Inferior parietal cortex (tissue), 1 donor: ENCODE results near the gene TSNAX.

Experiments used
- DNase-seq: peaks from one replicate; pipeline ENCODE4 v3.0.0-alpha.2; 2016; ENCODE audit errors: extremely low spot score

TSNAX gene

DNA sequence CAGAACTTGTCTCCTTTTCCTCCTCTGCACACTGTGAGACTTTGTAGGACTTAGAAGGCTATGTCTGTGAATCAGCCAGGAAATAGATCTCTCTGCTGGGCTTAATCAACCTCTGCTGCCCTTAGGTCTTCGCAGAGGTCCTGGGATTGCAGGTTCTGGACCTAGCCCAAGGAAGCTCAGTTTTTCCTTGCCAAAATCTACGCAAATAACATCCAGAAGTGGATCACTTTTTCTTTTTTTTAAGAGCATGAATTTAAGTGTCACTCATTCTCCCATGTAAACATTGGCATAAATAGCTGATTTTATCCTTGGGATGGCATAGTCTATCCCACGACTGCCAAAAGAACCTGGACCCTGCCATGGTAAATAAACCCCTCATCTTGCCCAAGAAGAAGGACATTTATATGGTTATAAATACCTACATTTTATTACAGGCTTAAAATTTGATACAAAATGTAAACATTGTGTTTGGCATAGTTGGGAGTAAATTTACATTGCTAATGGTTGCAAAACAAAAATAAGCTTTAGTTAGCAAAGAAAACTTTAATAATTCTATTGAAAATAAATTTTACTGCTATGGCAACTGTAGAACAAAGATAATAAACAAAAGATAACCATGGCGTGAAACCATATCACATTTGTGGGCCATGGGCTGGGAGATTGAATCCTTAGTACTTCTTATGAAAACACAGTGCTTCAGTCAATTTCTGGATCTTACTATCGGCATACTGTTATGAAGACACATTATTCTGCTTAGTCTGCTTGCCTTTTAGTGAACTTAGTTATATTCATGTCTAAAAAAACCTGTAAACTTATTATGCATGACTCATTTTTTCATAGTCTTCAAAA lies 73.6 kb downstream of the TSNAX start:
- DNase-seq = no peak

GRCh38 chr1:231602673-231602984 lies 74.2 kb downstream of the TSNAX start:
- DNase-seq = no peak

DNA sequence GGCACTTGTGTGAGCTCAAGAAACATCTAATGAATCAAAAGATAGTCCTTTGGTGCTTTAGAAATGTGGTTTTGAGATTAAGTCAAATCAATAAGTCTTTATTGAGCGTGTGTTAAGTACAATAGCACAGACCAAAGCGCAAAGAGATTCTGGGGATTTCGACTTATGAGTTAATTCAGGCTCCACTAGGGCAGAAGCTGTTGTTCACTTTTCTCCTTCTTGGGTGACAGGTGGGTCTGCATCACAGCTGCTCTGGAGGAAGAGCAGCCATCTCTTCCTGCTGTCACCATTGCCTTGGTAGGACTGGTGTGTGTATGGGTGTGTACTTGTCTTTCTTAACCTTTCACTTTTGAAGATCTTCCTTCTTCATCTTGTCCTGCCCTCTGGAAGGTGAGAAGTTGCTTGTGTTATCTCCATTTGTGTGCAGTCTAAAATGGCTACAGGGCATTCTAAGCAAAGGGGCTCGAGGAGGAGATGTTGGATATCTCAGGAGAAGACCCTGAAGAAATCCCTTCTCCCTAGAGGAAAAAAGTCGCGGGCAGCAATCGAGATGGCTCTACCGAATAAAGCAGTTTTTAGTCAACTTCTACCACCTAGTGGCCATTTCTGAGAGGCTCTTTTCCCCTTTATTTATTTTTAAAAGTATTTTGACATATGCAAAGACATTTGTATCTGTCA lies 75.3 kb downstream of the TSNAX start:
- peak; percentile 87 for DNase-seq

DNA sequence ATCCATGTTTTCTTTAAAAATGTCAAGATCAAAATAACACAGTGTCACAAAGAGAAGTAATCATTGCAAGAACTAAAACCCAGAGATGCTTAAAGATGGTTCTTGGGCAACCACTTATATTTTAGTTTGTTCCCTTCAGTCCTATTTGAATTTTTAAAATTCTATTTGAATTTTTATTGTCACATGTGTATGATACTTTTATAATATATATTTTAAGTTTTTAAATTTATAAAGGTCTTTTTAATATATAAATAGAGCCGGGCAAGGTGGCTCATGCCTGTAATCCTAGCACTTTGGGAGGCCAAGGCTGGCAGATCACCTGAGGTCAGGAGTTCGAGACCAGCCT lies 75.8 kb downstream of the TSNAX start:
- DNase-seq = no peak

DNA sequence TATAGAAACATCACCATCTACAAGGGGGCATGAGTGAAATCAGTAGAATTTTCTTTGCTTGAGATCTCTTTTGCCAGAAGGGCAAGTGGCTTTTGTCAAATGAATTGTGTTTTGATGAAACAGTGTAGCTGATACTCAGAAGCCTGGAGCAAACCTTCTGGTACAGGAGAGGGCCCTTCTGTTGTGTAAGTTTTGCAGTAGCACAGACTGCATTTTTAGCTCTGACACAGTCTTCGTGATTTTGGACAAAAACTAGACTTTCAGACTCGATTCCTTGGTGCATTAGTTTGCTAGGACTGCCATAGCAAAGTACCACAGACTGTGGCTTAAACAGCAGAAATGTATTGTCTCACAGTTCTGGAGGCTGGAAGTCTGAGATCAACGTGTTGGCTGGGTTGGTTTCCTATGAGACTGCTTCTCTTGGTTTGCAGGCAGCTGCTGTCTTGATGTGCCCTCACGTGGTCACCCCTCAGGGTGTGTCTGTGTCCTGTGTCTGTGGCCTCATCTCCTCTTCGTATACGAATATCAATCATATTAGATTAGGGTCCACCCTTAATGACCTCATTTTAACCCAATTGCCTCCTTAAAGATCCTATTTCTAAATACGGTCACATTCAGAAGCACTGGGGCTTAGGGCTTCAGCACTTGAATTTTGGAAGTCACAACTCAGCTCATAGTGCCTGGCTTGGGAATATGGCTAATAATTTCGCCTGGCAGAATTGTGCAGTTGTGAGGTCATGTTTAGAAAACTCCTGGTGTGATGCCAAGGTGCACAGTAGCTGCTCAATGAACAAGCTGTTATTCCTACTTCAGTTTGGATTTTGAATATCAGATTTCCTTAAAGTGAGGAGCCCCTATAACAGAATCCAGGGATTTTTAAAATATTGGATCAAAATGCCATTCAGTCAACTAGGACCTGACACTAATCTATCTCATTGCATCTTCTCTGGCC lies 77.0 kb downstream of the TSNAX start:
- DNase-seq = no peak

DNA sequence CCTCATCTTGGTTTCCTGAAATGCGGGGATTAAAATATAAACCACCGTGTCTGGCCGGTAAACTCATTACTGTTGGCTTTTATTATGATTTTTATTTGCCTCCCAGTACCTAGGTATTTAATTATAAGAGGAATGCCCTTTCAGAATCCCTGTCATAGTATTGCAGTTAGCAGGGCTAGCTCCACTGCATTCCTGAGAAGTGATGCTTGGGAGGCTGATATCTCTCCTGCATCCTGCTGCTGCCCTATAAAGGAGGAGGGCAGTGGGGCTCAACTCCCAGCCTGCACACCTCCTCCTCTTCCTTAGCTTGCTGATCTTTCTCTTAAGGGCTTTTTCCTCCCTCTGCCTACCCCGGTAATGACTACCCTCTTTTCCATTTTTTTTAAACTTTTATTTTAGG lies 78.2 kb downstream of the TSNAX start:
- DNase-seq = no peak

GRCh38 chr1:231610388-231610787 lies 81.9 kb downstream of the TSNAX start:
- DNase-seq = no peak

GRCh38 chr1:231611111-231611510 lies 82.6 kb downstream of the TSNAX start:
- no peak for DNase-seq

- no peak for DNase-seq
Observed at GRCh38 chr1:231611851-231612250, 83.4 kb downstream of the TSNAX start.

- no peak for DNase-seq
Observed at GRCh38 chr1:231612393-231613089, 84.1 kb downstream of the TSNAX start.

DNA sequence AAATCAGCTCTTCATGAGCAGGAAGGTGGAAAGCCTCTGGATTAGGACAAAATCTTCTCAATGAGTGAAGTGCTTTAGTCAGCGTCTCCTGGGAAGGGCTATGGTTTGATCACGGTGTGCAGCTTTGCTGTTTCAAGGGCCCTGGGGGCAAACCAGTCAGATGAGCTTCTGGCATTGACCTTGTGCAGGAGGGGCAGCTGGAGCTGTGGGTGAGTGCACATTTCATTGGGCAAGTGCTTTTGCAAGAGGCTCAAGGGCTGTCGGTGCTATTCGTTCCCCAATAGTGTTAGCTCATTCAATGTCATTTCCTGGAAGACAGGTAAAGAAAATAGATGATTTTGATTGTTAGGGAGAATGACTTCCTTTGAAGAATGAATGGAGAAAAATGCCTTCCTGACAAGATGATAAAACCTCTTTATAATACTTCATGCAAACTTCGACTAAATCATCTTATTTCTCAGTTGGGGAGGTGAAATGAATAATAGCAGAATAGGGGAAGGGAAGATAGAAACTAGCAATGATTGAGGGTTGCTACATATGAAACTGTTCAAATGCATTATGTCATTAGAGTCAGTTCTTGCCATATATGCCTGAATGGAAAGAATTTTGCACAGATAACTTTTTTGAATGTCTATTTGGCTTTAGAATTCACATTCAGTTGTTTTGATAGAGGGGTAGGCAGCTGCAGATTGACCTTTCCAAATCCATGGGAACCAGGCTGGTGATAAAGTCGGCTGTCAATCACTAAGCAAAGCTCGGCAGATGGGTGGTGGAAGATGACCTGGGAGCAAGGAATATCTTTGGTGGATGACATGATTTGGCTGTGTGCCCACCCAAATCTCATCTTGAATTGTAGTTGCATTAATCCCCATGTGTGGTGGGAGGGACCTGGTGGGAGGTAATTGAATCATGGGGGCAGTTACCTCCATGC lies 85.2 kb downstream of the TSNAX start:
- DNase-seq = no peak
